ENCODE results near the gene CCDC92. TPM values are rescaled to one million over a fixed set of nuclear protein-coding genes. Genes with fewer than 3 reads are reported as not detected.

CCDC92 gene
- total and polyA plus RNA-seq, 2 of the 8 experiments (the other 6 are each of a cell fraction or from before 2014, with no cell fraction given) = 0.43 to 0.51 TPM

- TF ChIP-seq SIX5 (IDR thresholded peaks at IDR 0.05; ENCODE audit: low read depth, low read length) (no peak), CEBPB (IDR thresholded peaks at IDR 0.05; ENCODE audit: low read depth, low read length) (no peak)
These were observed 55.2 kb downstream of the CCDC92 start (continued) for GRCh38 chr12:123917337-123917850.
